Activated CD8-positive, alpha-beta memory T cell treated with anti-CD3 and anti-CD28 coated beads, Interleukin-2, amount 50 U/mL, for 1 hour (primary cell): Measurements from ENCODE around the gene IRAK2.
"Not testable (repeated sequence)": the region's sequence is repeated elsewhere in the genome, so short reads cannot be mapped to it uniquely, and the experiment has no call there.

ENCODE experiments used
- DNase-seq: peaks from one replicate; pipeline ENCODE4 v3.0.0-alpha.2; 2020; ENCODE audit errors: extremely low read depth

Gene IRAK2

DNA sequence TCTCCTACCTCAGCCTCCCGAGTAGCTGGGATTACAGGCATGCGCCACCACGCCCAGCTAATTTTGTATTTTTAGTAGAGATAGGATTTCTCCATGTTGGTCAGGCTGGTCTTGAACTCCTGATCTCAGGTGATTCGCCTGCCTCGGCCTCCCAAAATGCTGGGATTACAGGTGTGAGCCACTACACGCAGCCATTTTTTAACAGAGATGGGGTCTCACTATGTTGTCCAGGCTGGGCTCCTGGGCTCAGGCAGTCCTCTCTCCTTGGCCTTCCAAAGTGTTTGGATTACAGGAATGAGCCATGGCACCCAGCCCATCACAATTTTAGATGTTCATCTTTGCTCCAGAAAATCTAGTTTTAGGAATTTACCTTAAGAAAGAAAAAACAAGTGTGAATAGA, 6.2 kb upstream of the IRAK2 start:
- DNase-seq: not testable (repeated sequence)

DNA sequence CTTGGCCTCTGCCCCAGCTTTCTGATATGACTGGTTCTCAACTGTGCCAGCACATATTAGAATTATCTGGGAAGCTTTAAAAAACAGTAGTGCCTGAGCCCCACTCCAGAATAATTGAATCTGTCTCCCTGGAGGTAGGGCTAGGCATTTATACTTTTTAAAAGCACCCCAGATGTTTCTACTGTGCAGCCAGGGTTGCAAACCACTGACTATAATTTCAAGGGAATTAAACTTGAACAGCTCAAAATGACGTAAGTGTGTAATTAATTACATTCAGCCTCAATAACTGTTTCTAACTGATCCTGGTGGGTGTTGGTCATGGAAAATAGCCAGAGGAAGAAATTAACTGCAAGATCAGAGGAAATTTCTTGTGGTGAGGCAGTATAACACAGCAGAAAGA, 4.4 kb upstream of the IRAK2 start:
- DNase-seq: no peak

DNA sequence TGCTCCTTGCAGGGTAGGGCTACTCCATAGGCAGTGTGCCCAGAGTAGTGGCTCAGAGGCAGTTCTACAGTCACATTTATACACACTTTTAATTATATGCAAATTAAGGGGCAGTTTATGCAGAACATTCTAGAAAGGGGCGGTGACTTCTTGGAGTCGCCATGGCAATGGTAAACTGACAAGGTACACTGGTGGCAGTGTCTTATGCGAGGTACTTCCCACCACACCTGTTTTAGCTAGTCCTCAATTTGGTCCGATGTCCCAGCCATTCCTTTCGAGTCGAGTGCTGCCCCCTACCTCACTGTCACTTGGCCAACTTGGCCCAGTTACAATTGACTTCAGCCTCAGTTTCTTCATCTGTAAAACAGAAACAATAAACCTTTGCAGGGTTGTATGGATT, 3.8 kb upstream of the IRAK2 start:
- DNase-seq: no peak

GRCh38 chr3:10162185-10162584, 2.5 kb upstream of the IRAK2 start:
- no peak for DNase-seq

- DNase-seq: not testable (repeated sequence)
Measured at GRCh38 chr3:10164201-10164545, 546 bp upstream of the IRAK2 start.

GRCh38 chr3:10166213-10166604, 1.5 kb downstream of the IRAK2 start:
- no peak for DNase-seq

- no peak for DNase-seq
Measured at GRCh38 chr3:10169000-10169496, 4.3 kb downstream of the IRAK2 start.

DNA sequence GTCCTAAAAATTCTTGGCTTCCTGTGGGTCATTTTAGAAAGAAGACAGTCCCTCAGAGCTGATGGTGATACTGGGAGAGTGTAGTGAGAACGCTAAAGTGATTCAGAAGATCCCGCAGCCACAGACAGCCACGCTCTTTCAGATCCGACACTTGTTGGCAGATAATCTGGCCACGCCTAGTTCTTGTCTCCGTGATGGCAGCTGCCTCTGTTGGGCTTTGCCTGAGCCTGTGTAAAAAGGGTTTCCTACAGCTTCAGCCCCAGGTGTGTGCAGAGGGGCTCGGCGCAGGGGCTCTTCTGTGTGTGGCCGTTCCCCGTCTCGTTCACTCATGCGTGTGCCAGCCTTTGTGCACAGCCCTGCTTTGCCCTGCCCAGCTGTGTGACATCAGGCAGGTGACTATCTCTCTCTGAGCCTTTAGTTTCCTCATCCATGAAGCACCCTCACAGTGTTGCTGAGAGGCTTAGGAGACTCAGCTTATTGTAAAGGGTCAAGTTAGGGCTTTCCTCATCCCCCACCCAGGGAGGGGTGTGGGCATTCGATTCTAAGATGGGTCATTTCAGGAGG, 6.3 kb downstream of the IRAK2 start:
- DNase-seq: no peak

DNA sequence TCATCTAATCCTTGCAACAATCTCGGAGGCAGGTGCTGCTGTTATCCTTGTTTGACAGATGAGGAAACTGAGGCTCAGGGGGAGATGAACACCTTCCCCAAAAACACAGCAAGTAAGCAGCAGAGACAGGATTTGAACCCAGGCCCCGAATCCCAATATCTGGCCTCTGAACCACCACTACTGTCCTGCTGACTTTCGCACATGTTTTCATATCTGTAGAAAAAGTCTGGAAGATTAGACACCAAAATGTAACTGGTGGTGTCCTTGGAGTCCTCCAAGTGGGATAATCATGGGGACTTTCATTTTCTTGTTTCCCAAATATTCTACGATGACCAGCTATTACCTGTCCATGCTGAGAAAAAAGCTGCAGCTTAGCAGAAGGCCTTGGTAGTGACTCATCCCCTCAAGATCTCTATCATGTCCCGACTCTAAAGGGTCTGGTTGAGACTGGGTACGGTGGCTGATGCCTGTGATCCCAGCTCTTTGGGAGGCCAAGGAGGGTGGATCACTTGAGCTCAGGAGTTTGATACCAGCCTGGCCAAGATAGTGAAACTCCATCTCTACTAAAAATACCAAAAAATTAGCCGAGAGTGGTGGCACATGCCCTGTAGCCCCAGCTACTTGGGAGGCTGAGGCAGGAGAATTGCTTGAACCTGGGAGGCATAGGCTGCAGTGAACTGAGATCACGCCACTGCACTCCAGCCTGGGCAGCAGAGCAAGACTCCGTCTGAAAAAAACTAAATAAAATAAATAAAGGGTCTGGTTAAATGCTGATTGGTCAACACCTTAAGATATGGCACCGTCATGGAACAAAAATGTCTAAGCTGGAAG, 8.6 kb downstream of the IRAK2 start:
- DNase-seq: no peak

- DNase-seq: no peak
Measured at GRCh38 chr3:10173926-10174435, 9.3 kb downstream of the IRAK2 start.

DNA sequence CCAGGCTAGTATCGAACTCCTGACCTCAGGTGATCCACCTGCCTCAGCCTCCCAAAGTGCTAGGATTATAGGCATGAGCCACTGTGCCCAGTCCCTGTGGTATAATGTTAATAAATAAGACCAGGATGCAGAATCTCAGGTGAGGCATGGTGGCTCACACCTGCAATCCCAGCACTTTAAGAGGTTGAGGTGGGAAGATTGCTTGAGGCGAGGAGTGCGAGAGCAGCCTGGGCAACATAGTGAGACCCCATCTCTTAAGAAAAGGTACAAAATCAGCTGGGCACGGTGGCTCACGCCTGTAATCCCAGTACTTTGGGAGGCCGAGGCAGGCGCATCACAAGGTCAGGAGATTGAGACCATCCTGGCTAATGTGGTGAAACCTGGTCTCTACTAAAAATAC, 10.6 kb downstream of the IRAK2 start:
- DNase-seq: not testable (repeated sequence)

DNA sequence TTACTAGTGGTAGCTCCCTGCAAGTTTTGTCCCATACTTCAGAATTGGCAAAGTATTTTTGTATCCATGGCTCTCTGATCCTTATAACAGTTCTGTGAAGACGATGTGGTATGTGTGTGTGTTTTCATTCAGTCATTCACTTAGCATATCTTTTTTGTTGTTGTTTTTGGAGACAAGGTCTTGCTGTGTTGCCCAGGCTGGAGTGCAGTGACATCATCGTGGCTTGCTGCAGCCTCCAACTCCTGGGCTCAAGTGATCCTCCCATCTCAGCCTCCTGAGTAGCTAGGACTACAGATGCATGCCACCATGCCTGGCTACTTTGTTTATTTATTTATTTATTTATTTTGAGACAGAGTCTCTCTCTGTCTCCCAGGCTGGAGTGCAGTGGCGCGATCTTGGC, 11.4 kb downstream of the IRAK2 start:
- not testable (repeated sequence) for DNase-seq

DNA sequence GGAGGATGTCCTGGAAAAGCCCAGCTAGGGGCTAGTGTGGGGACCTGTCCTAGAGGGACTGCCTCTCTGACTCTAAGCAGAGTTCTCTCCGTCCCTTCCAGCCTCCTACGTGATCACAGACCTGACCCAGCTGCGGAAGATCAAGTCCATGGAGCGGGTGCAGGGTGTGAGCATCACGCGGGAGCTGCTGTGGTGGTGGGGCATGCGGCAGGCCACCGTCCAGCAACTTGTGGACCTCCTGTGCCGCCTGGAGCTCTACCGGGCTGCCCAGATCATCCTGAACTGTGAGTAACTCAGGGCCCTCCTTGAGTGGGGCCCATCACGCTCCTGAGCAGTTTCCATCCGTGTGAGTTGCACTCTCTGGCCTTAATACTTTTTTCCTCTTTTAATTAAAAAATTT, 13.0 kb downstream of the IRAK2 start:
- no peak for DNase-seq

GRCh38 chr3:10178892-10179291, 14.2 kb downstream of the IRAK2 start:
- DNase-seq: no peak

- no peak for DNase-seq
Measured at GRCh38 chr3:10180289-10180688, 15.6 kb downstream of the IRAK2 start.

DNA sequence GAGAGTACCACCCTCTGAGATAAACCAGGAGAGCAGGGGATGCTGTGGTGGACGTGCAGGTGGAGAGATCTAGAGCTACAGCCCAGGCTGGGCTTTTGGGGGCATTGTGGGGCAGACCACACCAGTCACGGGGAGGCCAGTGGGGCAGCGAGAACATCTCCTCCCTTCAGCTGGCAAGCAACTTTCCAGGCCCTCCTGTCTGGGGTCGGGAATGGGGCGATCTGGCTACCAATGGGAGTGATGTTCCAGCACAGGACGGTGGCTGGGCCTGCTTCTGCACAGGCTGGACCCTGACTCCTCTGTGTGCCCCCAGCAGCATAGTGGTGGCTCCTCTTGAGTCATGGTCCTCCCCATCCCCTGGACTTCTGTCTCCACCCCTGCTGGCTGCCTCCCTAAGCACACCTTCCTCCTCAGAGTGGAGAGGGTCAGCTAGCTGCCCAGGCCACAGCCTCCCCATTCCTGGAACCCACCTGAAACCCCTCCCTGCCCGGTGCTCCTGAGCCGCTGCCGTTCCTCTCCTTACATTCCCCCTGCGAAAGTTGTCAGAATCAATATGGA, 16.1 kb downstream of the IRAK2 start:
- DNase-seq: no peak

DNA sequence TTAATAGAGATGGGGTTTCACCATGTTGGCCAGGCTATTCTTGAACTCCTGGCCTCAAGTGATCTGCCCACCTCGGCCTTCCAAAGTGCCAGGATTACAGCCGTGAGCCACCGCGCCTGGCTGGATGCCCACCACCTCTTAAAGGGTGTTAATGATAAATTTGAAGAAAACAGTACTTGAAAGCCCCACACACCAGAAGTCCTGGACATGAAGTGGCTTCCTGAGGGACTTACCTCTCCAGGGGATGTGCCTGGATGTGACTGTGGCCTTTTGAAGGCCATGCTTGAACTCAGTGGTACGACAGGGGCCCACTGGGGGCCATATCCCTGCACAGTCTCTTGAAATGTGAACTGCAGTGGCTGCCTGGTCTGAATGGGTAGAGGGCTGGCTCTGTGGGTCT, 18.2 kb downstream of the IRAK2 start:
- DNase-seq: no peak

- no peak for DNase-seq
Measured at GRCh38 chr3:10184250-10184649, 19.5 kb downstream of the IRAK2 start.

GRCh38 chr3:10185804-10186762, 21.4 kb downstream of the IRAK2 start:
- no peak for DNase-seq

- no peak for DNase-seq
Measured at GRCh38 chr3:10187290-10187876, 22.7 kb downstream of the IRAK2 start.

DNA sequence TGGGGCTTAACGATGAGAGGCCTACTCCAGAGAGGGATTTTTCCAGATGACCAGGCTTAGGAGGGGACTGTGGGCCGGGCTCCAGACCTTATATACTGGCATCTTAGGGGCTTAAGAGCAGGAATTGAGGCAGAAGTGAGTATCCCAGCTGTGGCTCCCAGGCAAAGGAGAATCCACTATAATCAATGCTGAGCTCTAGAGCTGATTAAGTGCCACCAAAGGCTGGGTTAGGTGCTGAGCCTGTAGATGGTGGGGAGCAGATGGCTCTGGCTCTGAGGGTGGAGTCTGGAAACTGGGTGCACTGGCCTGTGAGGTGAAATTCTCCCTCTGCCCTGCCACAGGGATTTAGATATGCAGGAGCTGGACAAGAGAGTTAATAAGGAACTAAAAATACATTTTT, 23.2 kb downstream of the IRAK2 start:
- no peak for DNase-seq
